ENCODE results near the gene ISLR.

ISLR gene

DNA sequence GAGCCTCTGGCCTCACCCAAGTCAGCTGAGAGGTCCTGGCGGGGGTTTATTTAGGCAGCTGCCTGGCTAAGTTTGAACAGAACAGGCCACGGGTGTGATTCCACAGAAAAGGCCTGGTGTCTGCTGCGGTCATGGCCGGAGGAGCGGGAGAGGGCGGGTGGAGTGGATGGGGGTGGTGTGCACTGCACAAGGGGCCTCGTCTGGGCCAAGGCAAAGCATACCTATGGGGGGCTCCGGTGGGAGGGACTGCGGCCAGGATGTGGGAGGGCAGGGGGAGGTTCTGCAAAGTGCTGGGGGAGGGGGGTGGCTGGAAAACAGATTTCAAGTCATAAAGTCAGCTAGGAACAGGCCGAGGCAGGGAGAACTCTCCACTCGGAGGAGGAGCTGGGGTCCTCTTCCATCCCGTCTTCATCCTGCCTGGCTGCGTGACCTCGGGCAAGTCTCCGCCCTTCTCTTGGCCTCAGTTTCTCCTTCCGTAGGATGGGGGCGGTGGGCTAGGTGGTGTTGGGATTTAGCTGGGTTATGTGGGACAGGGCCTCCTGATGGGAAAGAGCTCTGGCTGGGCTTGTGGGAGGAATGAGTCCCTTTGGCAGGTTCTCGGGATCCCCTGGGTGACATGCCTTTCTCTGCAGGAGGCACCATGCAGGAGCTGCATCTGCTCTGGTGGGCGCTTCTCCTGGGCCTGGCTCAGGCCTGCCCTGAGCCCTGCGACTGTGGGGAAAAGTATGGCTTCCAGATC lies 878 bp downstream of the ISLR start:
- DNase-seq, result no peak

DNA sequence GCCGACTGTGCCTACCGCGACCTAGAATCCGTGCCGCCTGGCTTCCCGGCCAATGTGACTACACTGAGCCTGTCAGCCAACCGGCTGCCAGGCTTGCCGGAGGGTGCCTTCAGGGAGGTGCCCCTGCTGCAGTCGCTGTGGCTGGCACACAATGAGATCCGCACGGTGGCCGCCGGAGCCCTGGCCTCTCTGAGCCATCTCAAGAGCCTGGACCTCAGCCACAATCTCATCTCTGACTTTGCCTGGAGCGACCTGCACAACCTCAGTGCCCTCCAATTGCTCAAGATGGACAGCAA lies 1.4 kb downstream of the ISLR start:
- DNase-seq, result no peak

DNA sequence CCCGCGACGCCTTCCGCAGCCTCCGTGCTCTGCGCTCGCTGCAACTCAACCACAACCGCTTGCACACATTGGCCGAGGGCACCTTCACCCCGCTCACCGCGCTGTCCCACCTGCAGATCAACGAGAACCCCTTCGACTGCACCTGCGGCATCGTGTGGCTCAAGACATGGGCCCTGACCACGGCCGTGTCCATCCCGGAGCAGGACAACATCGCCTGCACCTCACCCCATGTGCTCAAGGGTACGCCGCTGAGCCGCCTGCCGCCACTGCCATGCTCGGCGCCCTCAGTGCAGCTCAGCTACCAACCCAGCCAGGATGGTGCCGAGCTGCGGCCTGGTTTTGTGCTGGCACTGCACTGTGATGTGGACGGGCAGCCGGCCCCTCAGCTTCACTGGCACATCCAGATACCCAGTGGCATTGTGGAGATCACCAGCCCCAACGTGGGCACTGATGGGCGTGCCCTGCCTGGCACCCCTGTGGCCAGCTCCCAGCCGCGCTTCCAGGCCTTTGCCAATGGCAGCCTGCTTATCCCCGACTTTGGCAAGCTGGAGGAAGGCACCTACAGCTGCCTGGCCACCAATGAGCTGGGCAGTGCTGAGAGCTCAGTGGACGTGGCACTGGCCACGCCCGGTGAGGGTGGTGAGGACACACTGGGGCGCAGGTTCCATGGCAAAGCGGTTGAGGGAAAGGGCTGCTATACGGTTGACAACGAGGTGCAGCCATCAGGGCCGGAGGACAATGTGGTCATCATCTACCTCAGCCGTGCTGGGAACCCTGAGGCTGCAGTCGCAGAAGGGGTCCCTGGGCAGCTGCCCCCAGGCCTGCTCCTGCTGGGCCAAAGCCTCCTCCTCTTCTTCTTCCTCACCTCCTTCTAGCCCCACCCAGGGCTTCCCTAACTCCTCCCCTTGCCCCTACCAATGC lies 2.0 kb downstream of the ISLR start:
- DNase-seq, result no peak

DNA sequence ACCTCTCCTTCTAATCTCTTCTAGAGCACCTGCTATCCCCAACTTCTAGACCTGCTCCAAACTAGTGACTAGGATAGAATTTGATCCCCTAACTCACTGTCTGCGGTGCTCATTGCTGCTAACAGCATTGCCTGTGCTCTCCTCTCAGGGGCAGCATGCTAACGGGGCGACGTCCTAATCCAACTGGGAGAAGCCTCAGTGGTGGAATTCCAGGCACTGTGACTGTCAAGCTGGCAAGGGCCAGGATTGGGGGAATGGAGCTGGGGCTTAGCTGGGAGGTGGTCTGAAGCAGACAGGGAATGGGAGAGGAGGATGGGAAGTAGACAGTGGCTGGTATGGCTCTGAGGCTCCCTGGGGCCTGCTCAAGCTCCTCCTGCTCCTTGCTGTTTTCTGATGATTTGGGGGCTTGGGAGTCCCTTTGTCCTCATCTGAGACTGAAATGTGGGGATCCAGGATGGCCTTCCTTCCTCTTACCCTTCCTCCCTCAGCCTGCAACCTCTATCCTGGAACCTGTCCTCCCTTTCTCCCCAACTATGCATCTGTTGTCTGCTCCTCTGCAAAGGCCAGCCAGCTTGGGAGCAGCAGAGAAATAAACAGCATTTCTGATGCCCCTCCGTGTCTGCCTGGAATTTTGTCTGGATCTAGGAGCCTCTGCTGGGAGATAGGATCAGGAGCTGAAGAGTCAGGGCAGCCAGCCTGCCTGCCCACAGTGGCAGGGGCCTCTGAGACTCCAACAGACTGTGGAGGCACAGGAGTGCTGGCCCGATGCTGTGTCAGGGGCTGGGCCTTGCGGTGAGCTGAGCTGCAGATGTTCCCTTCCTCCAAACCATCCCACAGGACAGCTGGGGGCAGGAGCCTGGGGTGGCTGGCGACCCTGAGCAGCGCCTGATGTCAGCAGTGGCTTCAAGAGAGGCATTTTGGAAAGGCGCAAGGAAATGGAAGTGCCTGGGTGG lies 3.0 kb downstream of the ISLR start:
- peak; percentile 37 for DNase-seq

DNA sequence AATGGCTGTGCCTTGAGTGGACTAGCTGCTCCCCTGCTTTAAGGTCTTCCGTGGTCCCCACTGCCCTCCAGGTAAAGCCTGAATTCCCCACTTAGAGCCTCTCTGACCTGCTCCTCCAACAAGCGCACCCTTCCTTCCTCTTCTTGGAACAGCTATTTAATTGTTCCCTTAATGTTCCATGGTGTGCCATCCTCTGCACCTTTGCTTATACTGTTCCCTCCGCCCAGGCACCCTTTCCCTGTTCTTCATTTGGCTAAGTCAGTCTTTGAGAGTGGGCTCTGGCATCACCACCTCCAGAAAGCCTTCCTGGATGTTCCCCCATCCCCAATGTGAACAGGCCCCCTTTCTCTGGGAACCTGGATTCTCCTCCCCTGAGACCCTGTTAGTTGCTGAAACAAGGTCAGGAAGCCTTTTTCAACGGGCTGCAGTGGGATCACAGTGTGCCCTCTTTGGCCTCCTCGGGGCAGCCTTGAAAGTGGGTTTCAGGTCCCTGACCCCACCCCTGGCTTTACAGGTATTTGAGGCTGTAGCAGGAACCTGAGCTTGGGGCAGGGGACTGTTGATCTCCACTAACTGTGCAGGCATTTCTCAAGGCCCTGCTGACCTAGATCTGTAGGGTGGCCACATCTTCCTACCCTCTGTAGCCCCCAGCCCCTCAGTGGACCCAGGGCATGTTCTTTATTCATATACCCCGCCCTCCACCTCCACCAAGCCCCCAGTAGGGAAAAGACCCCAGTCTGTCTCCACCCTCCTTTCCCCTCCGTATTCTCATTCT lies 5.0 kb downstream of the ISLR start:
- no peak for DNase-seq

DNA sequence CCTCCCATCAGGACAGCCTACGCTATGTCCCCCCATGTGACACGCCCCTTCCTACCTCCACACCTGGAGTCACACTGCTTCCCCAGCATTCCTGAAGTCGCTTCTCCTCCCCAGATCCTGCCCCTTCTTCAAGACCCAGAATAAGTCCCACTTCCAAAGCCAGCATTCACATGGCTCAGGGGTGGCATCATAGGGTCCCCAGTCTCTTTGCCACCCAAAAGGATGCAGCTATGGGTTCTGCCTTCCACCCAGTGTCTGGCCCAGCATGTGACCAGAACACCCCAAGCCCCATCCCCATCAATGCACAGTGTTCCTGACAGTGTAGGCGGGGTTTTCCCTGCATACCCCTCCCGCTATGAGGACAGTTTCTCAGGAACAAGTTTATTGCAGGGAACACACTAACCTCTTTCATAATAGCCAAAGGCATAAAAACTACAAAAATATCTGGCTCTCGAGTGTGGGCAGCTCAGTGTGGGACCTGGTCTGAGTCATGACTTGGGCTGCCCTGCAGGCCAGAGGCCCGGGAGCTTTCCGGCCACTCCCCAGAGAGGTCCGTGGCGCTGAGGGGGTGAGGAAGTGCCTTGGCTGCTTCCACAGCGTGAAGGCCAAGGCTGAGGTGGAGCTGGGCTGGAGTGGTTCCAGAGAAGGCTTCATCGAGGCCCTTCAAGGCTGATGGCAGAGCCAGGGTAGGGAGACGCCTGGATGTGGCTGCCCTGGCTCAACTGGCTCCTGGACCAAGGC lies 5.8 kb downstream of the ISLR start:
- DNase-seq, result no peak

DNA sequence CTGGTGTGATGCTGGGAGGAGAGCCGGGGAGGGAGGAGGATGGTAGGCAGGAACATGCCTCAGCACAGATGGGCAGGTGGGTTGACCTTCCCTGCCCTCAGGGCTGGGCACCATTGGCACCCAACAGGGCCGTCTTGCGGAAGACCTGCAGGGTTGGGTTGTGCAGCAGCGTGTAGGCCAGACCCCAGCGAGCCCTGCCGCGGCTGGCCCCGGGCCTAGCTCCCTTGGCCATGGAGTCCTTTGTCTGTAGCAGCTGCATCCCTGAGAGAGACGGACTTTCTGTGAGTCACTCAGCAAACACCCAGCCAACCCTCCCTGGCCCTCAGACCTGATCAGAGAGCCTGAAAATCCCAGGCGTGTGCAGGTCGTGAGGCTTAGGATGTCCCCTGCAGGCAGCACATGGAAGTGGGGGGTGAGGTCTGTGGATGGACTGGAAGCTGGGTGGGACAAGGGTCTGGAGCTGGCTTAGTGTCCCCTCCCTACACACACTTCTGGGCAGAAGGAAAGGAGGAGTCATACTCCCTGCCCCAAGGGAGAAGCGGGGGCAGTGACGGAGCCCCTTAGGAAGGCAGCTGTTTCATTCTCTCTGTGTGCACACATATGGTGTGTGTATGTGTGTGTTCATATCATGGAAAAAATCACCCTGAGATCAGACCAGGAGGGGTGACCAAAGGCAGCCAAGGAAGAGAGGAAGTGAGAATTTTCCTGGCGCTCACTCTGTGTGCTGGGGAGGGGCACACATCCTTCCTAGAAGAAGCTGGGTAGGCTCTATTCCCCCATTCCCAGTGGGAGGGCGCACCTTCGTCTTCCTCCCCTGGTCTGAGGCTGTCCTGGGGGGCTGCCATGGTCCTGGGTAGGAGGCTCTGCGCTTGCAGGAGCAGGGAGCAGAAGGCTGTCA lies 6.7 kb downstream of the ISLR start:
- DNase-seq, result no peak

DNA sequence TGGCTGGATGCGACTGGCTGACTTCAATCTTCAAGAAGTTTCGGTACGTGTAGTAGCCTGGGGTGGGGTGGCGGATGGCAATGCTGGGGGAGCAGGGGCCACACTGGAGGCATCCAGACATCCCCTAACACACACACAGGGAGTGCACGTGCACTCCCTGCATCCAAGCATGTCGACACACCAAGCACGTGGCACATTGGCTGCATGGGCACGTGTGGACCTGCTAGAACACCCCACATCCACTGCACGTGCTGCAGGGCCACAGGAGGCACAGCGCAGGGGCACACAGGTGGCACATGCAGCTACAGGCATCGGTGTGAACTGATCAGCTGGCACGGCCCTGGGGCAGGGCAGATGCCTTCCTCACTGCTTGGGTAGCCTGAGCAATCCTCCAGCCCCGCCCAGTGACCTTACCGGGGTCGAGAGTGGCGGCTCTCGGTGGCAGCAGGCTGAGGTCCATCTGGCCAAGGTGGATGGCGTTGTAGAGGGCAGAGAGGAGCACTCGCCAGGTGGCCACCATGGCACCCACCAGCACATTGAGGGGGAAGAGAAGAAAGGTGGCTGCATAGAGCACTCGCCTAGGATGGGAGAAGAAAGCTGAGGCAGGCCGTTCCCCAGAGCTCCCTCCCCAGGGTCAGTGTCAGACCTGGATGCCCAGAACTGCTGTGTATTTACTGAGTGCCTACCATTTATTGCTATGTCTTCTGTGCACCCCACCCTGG lies 7.5 kb downstream of the ISLR start:
- DNase-seq, result no peak

DNA sequence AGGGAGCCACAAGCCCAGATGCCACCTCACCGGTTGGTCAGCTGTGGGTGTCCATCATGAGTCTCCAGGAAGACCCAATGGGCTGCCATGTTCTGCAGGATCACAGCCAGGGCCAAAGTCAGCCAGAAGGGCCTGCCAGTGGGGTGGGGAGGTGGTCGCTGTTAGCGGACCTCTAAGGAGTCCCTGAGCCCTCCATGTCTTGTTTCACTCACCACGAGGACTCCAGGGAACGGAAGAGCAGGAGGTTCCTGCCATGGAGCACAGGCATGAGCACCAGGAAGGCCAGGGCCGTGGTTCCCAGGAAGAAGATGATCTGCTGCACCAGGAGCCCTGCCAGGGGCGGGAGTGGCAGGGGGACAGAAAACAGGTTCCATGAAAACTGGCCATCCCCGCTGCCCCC lies 8.6 kb downstream of the ISLR start:
- no peak for DNase-seq

DNA sequence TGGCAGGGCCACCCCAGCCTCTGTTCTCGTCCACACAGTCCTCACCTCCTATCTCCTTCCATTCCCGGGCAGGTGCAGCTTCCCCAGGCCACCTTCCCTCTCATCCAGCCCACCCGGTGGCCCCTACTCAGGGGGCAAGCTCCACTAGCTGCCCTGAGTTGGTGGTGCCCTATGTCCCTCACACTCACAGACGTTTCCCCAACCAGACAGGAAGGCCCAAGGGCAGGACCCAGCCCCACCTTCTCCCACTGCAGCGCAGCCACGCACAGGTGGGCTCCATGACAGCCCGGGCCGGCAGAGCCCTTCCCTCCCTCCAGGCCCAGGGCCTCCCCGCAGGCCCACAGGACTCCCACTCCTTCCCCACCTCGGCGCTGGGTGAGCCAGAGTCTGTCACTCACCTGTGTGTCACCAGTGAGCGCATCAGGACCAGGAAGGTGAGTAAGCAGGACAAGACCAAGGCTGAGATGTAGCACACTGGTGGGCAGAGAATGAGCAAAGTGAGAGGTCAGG lies 11.1 kb downstream of the ISLR start:
- DNase-seq, result no peak

DNA sequence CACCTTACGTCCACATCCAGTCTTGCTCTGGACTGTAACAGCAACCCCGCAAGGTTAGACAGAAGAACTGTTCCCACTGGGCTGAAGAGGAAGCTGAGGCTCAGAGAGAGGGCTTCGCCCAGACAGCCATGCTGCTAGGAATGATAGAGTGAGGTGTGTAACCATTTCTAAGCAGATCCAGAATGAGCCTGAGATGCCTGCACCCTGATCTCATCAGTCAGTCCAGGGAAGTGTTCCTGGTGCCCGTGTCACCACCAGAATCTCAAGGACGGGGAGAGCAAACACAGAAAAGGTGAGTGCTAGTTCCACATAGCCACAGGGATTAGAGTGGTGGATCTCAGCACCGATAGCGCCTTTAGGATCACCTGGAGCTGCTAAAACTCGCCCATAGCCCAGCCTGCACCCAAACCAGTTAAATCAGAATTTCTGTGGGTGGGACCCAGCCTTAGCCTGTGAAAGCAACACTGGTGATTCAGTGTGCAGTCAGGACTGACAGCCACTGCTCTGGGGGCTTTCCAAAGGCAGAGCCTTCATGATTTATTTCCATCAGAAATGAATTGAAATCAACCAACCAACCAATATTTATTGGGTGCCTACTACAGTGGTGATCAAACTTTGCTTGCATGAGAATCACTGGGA lies 12.3 kb downstream of the ISLR start:
- no peak for DNase-seq

DNA sequence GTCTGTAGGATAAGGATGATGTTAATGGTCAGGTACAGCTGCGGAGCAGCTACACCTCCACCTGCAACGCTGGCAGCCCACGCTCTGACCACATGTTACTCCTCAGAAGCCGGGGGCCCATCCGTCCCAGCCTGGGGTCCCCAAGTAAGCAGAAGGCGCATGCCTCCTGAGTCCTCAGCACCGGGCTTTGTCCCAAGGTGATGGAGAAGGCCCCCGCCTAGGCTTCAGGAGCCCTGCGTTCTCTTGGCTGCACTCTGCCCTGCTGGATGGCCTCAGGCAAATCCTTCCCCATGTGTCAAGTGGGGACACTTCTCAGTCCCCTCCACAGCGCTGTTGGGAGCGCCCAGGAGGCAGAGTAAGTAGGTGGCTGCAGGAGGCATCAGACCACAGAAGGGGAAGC lies 14.7 kb downstream of the ISLR start:
- no peak for DNase-seq

DNA sequence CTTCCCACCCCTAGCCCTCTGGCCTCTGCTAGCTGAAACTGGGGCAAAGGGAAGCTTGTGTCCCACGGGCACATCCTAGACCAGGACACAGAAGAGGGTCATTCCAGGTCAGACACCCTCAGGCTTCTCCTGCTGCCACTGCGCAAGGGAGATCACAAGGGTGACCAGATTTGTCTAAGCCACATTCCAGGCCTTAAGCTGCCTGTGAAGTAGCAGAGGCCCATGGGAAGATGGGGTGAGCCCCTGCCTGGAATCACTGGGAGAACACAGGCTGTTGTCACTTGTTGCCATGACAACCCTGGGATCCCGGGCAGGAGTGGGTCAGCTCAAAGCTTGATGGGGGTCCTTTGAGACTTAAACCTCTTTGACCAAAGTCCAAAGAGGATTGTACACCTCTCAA lies 18.3 kb downstream of the ISLR start:
- no peak for DNase-seq

DNA sequence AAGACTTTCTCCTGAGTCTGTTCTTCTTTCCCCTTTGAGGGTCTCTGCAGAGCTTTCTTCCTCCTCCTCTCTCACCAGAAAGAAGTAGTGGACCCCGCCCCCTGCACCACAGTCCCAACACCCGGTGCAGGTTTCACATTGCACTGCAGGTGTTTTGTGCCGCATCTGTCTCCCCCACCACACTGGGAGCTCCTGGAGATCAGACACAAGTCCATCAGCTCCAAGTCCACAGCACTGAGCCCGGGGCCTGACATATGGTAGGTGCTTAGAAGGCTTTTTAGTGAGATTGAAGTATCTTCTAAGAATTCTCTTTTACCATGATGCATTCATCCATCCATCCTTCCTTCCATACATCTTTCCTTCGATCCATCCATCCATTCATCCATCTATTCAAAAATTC lies 19.2 kb downstream of the ISLR start:
- no peak for DNase-seq

DNA sequence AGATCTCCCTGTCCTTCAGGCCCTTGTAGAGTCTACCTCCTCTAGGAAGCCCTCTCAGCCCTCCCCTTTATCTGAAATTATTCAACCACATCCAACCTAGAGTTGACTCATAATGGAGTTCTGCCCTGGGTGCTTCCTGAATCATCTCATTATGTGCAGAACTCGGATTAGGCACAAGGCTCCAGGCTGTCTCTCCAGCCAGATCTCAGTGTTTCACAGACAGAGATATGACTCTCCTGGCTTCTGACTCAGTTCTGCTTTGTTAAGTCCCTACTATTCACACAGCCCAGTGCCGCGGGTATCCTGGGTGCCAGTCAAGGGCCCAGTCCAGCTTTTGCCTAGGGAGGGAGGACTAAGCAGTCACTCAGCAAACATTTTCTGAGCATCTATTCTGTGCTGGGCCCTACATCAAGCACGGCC lies 19.8 kb downstream of the ISLR start:
- peak; percentile 36 for DNase-seq

DNA sequence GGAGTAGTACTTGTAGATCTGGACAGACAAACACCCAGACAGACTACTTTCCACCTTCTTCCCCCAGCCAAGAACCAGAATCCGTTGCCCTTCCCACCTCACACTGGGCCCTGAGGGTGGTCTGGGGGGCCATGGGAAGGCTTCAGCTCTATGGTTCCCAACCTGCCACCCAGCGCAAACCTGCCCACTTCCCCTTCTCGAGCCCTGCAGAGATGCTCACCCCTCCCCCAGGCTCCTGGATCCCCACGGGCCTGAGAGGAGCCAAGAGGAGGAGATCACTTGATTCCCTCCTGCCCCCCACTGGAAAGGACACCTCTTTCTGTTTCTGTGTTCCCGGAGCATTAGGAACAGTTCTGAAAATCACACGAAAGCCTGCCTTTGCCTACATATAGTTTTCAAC lies 20.4 kb downstream of the ISLR start:
- no peak for DNase-seq

DNA sequence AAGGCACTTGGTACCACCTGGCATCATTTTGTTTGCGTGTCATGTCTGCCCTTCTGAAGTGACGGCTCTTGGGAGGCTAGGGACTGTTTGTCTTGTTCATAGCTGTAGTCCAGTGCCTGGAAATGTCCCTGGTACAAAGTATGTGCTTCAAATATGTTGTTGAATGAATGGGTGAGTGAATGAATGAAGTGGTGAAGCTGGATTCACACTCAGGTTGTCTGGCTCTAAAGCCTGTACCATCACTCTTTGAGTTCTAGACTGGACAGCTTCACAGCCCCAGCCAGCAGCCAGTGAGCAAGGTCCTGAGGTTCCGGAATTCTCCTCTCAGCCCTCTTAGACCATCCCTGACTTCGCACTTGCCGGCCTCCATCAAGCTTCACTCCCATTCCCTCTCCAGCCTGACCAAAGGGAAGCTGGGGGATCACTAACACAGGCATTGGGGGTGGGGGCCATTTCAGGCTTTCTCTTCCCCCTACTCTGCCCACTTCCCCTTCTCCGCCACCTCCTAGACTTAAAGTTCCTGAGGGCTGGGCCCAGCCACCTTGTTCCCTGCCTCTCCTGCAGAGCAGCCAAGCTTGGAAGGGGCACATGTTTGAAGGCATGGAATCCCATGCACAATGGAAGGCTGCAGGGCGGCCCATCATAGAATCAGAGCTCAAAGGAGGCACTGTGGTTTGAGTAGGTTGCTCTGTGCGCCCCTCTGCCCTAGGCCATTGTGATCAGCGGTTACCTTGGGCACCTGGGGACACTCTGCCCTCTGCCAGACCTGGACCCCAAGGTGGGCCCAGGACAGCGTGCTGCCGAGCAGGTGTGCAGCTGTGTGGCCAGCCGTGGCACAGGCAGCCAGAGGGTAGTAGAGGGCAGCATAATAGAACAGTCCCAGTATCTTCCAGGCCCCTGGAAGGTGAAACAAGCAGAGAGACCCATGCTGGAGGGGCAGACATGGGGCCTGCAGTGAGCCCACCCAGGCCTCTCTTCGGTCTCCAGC lies 21.4 kb downstream of the ISLR start:
- no peak for DNase-seq

DNA sequence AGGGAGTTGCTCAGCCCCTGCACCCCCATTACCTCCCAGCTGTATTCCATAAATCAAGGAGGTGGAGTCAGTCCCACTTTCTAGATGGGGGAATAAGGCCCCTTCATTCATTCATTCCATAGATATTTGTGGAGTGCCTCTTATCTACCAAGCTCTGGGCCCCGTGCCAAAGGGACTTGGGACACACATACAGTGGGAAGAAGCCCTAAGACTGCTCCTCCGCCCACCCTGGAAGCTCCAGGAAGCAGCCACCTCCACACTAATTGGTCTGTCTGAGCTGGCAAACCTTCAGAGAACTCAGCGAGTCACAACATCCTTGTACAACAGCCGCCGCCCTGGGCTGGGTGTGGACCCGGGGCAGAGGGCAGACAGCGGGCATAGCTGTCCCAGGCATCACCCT lies 22.7 kb downstream of the ISLR start:
- DNase-seq, result peak; percentile 42
